Measurements from ENCODE around the gene RENBP.

GRCh38 chrX:153964105-153964504 lies 19.7 kb upstream of the RENBP start:
- no peak for TF ChIP-seq POLR2A (IDR thresholded peaks at IDR 0.05; ENCODE audit: low read depth, low read length)
- TF ChIP-seq POLR2AphosphoS5 (IDR thresholded peaks at IDR 0.05; ENCODE audit: low read depth, low read length): no peak
- TF ChIP-seq TAF1 (IDR thresholded peaks at IDR 0.05; ENCODE audit: borderline replicate concordance, low read depth, low read length): no peak

Measured in GM12892 (cell line).